Middle frontal gyrus (tissue), 1 donor: ENCODE measurements around the gene KCTD16.

Experiments
- DNase-seq: peaks from one replicate; pipeline ENCODE4 v3.0.0-alpha.2; 2015; ENCODE audit warnings: low spot score; ENCODE audit errors: extremely low spot score

The KCTD16 gene

DNA sequence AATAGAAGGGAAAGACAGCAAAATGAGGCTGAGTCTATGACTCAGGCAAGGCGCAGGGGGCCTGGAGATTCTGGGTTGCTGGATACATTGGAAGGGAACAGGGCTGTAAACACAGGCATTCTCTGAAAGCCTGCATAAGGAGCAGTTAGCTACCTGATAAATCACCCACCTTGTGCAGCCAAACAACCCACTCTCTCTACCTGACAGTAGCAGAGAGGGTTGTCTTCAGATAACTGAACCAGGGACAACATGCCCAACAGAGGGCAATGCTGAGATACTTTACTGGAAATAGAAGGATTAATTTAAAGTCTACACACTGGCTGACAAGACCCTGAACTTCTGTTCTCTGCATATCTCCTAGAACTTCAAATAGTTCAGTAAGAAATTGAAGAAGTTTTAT lies 161.6 kb downstream of the KCTD16 start:
- no peak for DNase-seq

DNA sequence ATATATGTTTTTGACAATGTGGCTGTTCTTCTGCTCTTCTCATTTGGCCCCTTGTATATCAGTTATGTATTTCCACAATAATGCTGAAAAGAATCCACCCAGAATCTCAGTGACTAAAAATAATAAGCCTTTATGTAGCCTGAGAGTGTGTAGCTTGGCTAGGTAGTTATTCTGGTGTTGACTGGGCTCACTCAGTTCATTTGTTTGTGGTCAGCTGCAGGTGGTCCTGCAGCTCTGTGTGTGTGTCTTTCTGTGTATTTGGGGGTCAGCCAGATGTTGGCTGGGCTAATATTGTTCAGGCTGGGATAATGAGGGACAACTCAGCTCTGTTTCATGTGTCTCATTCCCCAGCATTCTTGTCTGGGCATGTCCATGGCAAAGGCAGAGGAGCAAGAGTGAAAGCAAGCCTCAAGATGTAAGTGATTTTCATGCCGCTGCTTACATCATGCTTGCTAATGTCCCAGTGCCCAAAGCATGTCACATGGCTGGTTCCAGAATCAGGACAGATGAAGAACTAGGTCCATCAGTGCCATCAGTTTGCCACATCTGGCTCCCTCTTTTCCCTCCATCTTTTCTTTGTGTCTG lies 162.8 kb downstream of the KCTD16 start:
- no peak for DNase-seq

DNA sequence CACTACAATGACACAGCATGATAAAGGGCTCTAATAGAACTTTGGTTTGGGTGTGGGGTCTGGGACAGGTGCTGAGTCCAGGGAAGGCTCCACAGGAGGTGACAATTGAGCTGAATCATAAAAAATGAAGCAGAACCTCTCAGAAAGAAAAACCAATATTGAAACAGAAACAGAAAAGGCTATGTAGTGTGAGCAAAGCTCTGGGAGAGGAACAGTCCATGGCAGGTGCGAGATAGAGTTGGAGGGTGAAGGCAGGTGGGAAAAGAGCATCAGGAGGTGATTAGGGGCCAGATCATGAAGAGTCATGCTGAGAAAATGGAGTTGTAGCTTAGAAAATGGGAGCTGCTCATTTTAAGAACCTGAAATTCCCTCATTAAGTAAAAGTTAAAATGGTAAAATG lies 164.9 kb downstream of the KCTD16 start:
- DNase-seq = no peak

DNA sequence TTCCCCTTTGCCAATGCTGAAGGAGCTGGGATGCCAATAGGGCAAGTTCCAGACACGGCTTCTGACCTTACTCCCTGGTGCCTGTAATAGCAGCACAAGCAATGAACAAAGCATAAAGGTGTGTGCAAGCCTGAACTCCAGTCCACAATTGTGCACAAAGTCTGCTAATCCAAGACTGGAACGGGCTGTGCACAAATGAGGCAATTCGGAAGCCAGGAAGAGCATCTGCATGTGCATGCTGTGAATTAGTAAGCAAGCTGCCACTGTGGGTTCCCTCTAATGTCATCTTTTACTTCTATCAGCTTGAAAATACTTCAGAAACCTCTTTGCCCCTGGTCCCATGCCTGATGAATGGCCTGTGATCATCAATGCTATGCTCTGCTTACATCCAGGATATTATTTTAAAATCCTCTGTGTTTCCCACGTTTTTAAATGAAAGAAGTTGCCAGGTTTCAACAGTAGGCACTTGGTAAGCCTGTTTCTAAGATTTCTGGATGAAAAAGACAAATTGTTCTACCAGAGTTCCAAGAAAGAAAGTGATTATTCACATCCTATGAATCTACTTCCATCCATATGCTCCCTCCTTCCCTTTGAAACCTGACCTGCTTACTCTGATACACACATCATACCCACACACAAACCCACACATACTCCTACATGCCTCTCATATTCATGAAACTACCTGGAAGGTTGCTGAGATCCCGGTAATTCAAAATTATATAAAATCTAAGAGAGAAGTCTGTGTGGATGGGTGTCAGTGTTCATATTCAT lies 165.7 kb downstream of the KCTD16 start:
- DNase-seq = no peak

DNA sequence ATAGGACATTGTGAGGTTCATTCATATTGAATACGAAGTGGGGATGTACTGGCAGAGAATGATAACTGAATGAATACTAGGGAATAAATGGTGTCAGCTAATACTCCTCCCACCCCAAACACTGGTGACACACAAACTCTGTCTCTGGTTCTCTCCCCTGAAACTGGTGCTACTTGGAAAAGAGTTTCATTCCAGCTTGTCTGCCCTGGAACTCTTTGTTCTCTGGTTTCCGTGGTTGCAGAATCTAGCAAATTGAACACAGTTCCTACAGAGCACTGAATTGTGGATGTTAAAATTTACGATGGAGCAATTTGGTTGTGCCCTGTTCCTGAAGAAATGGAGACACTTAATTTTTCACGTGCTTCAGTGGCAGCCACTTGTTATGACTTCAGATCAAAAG lies 181.7 kb downstream of the KCTD16 start:
- no peak for DNase-seq

DNA sequence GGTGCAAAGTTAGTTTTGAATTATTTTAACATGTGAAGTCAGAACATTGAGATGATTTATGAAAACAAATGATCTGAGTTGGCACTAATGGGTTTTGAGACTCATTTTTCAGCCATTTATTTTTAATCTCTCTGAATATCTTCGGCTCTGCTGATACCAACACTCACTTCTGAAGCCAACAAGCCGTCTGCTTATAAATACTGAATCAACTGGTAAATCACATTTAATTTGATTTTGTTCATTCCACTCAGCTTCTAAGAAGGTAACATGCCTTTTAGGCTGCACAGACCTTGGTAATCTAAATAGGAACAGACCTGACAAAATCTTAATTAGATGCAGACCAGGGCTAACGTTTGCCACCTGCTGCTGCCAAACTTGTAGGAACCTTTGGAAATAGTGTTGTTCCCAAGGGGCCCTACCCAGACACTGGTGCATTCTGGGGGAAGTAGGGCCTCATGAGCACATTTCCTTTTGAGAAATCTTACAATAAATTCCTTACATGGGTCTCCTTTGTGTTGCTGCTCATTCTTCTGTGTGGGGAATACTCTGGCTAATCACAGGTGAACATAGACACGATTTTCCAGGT lies 182.2 kb downstream of the KCTD16 start:
- no peak for DNase-seq

DNA sequence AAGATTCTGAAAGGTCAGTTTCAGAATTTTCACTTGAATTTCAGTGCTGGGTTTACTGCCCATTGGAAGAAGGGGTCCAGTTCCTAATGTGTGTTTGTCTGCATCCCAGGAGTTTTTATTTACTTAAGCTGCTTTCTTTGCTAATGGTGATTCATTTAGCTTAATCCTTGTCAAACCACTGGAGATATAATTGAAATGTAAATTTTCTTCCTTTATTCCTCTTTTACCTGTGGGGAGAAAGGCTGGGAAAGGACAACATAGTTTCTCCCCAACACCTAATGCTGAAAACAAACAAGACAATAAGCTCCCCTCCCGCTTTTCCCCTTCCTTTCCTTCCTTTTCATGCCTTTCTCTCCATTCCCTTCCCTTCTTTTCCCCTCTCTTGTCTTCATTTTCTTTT lies 185.8 kb downstream of the KCTD16 start:
- DNase-seq = no peak

DNA sequence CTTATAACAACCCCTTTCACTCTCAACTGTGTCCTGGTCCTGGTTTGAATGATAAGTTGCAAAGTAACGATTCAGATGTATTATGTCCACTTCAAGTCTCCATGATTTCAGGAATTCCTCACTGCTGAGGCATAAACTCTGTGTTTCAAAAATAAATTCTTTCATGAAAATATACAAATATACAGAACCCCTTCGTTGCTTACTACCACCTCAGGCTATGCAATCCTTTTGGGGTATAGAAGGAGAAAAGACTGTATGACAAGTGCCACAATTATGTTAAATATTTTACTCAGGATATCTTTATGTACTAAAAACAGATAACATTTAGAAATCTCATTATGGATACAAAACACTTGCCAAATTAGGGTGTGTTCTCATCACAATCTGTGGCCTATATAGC lies 190.7 kb downstream of the KCTD16 start:
- DNase-seq = no peak

DNA sequence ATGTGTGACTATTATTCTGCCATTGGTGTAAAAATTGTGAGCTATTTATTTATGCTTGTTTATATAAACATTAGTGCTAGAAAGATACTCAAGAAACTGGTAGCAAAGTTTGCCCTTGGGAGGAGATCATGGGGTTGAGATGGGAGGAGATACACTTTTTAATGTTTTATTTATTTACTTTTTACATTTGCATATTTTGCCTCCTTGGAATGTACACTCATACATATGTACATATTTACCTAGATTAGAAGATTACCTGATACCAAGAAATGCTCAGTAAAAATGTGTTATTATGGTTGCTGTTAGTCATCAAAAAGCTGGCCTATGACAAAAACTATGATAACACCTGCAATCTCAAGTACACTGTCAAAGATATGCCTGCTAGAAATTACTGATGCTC lies 195.2 kb downstream of the KCTD16 start:
- DNase-seq = no peak

DNA sequence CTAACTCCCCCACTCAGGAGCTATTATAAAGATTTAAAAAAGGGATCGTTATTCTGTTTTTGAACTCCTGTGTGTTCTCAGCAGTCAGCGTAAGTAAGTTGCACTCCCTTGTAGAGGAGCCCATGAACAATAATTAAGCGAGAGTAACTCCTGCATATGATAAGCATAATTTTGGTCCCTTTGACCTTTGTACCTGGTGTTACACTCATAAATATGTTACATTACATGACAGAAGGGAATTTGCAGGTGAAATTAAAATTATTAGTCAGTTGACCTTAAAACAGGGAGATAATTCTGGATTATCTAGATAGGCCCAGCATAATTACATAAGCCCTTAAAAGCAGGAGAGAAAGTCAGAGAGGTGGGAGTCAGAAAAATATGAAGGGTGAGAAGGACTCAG lies 197.3 kb downstream of the KCTD16 start:
- no peak for DNase-seq

DNA sequence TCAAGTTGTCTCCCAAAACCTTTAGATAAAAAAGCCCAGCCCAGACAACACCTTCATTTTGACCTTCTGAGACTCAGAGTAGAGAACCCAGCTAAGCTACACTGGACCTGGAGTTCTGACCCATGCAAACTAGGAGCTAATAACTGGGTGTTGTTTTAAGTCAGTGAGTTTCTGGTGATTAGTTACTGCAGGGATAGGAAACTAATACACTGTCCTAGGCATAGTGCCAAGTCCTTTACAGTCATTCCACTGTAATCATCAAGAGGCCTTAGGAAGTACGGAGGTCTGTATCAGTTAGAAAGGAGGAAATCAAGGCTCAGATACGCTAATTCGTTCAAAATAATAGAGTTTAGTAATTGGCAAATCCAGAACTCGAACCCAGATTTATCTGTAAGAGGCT lies 197.9 kb downstream of the KCTD16 start:
- no peak for DNase-seq

DNA sequence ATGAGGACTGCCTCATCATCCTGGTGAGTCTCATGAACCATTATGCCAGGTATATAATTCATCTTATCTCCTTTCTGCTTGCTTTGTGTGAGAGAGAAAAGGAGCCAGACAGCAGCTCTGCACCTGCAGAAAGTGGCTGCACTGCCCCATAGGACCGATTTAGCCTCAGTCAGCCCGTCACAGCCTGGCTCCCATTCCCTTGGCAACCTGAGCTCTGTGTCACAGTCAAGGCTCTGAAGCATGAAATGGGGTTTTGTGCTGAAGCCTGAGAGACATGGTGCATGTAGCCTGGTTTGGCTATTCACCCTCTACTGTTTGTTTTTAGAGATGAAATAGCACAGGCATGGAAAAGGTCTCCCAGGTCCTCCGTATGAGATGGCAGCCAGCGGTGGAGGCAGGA lies 198.3 kb downstream of the KCTD16 start:
- no peak for DNase-seq

DNA sequence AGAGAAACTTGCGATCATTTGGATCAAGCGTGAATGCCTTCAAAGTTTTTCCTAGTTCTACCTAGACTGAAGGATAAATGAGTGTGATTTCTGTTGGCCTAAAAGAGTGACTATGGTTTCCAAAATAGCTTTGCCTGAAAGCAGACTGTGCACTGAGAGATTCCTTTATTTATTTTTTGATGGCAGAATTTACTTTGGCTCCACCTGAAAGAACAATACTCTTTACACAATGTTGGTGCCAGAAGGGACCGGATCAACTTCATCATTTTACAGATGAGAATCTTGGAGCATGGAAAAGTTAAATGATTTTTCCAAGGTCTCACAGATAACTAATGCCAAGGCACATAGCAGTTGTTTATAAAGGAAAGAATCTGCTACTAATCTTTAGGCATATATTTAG lies 199.6 kb downstream of the KCTD16 start:
- no peak for DNase-seq

DNA sequence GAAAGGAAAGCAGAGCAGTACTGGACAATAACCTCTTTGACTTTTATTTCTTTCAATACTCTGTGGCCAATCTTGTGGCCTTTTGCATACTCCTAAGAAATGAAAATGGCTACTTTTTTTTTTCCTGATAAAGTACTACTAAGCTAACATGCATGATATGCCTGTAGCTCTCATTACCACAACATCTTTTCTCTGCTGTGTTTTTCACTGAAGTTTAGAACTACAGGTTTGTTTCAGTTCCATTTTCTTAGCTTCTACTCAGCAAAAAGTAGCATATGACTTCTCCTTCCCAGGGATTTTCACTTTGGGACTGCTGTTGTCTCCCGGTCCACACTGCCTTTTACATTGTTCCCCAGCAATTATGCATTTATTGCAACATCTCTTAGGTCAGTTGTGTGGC lies 204.0 kb downstream of the KCTD16 start:
- DNase-seq = no peak

DNA sequence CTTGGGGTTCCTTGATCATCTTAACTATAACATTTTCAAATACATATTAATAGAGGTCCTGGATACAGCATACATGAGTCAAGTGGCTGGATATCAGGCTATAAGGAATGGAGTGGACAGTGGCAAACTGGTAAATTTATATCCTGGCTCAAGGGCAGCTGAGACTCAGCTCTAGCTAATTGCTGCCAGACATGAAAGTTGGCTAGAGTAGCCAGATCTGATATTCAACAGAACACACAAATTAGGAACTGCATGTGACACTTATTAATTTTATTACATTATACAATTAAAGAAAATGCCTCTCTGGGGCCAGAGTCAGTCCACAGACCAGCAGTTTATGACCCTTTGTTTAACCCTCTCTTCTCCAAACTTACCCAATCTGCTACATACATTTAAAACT lies 206.5 kb downstream of the KCTD16 start:
- no peak for DNase-seq

DNA sequence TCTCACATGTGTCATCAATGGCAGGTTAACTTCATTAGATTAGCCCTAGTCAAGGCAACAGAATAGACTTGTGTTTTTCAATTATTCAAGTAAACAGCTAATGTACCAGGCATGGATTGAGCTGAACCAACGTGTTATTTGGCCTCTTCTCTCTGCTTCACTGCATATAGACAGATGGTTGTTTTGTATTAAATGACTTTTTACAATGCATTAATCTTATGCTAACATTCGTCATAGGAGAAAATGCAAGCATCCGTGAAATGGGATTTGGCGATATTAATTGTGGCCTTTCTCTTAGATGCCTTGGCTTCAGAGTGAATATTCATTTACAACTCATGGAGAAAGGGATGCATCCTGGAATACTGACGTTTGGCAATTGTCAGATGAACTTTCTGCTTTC lies 208.0 kb downstream of the KCTD16 start:
- no peak for DNase-seq

DNA sequence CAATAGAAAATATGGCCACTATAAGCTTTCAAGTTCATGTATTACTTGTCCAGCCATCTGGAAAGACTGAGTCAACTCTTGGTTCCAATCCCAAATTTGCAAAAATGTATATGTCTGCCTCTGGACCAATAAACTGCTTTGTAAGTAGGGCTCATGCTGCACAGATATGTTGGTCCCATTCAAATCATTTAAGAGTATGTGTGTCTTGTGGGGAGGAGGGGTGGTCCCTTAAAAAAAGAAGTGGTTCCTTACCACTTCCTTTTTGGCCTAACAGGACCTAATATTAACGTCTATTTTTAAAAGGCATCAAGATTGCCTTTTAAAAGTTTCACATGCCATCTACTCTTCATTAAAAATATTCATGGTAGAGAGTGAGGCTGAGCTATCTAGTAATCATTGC lies 214.9 kb downstream of the KCTD16 start:
- no peak for DNase-seq

DNA sequence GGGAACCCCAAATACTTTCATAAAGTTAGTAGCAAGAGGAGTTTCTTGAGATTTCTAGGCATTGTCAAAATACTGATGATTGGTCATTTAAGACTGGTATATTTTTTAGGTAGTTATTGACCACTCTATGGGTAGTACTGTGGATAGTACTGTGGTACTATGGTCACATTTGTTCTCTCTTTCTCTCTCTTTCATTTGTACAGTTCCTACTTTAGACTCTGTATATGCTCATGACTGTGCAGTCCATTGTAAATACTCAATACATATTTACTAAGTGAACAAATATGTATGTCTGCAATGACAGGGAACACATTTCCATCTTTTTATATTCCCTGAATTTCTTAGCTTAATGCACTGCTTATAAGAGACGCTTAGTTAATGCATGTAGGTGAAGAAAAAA lies 215.6 kb downstream of the KCTD16 start:
- no peak for DNase-seq

DNA sequence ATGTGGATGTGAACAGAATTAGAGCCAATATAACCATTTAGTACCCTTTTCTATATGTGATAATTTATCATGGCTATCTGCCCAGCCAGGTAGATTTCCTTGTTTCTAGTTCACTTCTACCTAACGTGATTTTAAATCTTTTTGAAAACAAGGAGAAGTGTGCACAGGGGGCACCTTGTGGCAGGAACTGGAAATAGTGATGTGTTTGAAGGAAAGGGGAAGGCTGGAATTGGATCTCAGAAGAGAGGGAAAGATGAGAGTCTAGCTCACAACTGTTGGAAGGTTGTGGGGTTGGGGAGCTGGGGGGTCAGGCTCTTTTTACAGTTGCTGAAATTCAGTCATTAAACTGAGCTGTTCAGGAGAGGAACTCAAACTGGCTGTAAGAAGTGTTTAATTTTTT lies 219.5 kb downstream of the KCTD16 start:
- DNase-seq = no peak

DNA sequence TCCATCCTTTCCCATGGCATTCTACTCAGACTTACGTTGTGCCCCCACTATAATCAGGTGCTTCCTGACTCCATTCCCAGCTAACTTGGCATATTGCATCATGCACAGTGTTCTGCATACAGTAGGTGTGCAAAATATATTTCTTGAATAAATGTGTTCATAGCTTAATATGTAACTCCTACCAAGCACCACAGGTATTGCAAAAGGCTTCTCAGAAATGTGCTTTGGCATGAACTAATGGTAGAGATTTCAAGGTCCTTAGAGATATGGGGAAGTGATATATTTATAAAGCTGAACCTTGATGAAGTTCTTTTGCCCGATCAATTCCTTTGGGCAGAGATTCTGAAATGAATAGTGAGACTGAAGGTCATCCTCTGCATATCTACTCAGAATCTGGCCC lies 220.4 kb downstream of the KCTD16 start:
- no peak for DNase-seq

DNA sequence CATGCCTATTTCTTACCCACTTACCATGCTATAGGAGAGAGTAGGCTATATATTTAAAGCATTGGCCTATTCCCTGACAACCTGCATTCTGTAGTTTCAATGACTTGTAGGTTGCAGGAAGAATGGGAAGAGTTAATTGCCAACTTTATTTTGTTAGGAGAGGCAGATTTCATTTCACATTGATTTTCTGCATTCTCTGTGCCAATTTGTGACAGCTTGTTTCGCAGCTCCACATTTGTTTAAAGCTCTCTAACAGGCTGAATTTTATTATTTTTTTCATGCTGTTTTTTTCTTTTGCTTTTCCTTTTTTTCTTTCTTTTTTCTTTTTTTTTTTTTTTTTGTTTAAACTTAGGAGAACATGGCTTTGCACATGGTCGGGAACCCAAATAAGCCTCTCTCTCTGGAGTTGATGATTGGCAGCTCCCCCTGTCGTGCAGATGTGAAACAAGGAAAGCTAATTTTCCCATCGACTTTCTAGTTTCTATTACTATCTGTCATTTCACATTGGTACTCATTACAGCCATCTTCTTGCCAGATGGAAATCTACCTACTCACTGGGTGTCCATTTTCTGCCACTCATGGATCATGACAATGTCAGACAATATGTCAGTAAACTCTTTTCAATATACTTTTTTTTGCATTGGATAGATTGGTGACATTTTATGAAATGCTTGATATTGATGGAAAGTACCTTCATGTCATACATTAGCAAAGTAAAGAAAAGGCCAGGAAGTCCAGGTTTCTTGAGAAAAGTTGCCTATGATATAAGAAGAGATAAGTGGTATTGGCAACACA lies 223.2 kb downstream of the KCTD16 start:
- no peak for DNase-seq

DNA sequence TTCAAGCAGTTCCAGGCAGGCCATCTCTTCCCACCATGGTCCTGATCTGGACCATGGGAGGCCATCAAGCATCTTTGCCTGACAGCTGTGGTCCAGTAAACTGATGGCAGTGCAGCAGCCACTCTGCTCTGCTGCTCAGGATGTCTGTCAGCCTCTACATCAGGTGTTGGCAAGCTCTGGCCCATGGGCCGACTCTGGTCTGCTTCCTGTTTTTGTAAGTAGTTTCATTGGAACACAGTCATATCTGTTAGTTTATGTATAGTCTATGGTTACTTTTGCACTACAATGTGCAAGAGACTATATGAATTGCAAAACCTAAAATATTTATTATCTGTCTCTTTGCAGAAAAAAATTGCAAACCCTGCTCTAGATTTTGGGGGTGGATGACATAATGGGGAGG lies 225.0 kb downstream of the KCTD16 start:
- no peak for DNase-seq
